B cell (primary cell): ENCODE data around the gene SLC25A6.

Source experiments
- EZH2 ChIP-seq: IDR thresholded peaks from 2 replicates; pipeline ENCODE4 v1.6.1; 2012; ENCODE audit warnings: borderline replicate concordance, low read depth, mild to moderate bottlenecking, moderate library complexity, low read length; ENCODE audit not compliant: insufficient read depth, poor library complexity, severe bottlenecking
- TF ChIP-seq, protein P1 (sequence below): fragments of 200-600 bp; IDR thresholded peaks from one replicate; pipeline ENCODE4 v1.8.0; 2022; ENCODE audit warnings: antibody characterized with exemption, mild to moderate bottlenecking

- TF ChIP-seq, protein P1, sequence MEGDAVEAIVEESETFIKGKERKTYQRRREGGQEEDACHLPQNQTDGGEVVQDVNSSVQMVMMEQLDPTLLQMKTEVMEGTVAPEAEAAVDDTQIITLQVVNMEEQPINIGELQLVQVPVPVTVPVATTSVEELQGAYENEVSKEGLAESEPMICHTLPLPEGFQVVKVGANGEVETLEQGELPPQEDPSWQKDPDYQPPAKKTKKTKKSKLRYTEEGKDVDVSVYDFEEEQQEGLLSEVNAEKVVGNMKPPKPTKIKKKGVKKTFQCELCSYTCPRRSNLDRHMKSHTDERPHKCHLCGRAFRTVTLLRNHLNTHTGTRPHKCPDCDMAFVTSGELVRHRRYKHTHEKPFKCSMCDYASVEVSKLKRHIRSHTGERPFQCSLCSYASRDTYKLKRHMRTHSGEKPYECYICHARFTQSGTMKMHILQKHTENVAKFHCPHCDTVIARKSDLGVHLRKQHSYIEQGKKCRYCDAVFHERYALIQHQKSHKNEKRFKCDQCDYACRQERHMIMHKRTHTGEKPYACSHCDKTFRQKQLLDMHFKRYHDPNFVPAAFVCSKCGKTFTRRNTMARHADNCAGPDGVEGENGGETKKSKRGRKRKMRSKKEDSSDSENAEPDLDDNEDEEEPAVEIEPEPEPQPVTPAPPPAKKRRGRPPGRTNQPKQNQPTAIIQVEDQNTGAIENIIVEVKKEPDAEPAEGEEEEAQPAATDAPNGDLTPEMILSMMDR = no peak
- TF ChIP-seq EZH2 = no peak
Observed at GRCh38 chrX:1336948-1337779, 54.7 kb downstream of the SLC25A6 start.
